HCT116 (cell line): ENCODE measurements around the gene GMDS.

ENCODE experiments used
- CTCF ChIP-seq, 3 experiments: fragments of 200-600 bp in 1 of 3; sonication (generic) in 1 of 3; IDR thresholded peaks in 2 of 3; conservative IDR thresholded peaks in 1 of 3; 2 replicates each; pipeline ENCODE4 v1.5.1; 2012 to 2017; ENCODE audit warnings: low read depth in 2 of 3, low read length in 2 of 3, antibody characterized with exemption in 1 of 3, borderline replicate concordance in 1 of 3, control low read depth in 1 of 3, mild to moderate bottlenecking in 1 of 3, mixed read lengths in 1 of 3, mixed run types in 1 of 3, moderate library complexity in 1 of 3; ENCODE audit not compliant: insufficient read depth in 1 of 3
- SP1 ChIP-seq: IDR thresholded peaks from 2 replicates; pipeline ENCODE4 v1.6.1; 2012; ENCODE audit warnings: low read depth

- TF ChIP-seq SP1 = peak; percentile 45; the same call in 1 of the 2 replicates
- TF ChIP-seq CTCF (IDR thresholded peaks at IDR 0.05 in 2 of 3, conservative IDR thresholded peaks at IDR 0.05 in 1 of 3; ENCODE audit: borderline replicate concordance in 1 of 3, insufficient read depth in 1 of 3, low read depth in 2 of 3, low read length in 2 of 3) = no peak
Observed at GRCh38 chr6:1781152-1781816, 464.1 kb downstream of the GMDS start.
